ENCODE measurements around the gene GPR137. TPM values are rescaled to one million over a fixed set of nuclear protein-coding genes. Genes with fewer than 3 reads are reported as not detected.

Gene GPR137
- total RNA-seq, 1 experiment from 2014 or later = 24.4 TPM

- H3K27me3 ChIP-seq (ENCODE audit: insufficient read depth, low read length) = no peaks in the 10 kb centered on the region
- peaks cover 0 to 8% of the 10 kb centered on the region in 2 experiments; a peak in 2 of 4 replicates for H3K4me1 ChIP-seq (ENCODE audit: control insufficient read depth in 1 of 2, insufficient read depth in 2 of 2, low read length in 2 of 2)
- no peaks in the 10 kb centered on the region for H3K9me2 ChIP-seq (ENCODE audit: insufficient read depth)
- intact Hi-C loops (cut with micrococcal nuclease) = no loop called here
- ChIA-PET POLR2A (no interaction called here), CTCF (interaction anchor here (0.7 kb wide), 1 partner anchor 12 kb away, joined by 3 read pairs; no protein-coding TSS in a partner anchor), RAD21 (ENCODE audit: low non-redundant PET in 1 of 2, low total read pairs in 2 of 2, uncharacterized antibody in 2 of 2, unreplicated experiment in 2 of 2) (no interaction called here)
- H3K79me2 ChIP-seq (ENCODE audit: insufficient read depth, low read length) = no peaks in the 10 kb centered on the region
- TF ChIP-seq JUND (IDR thresholded peaks at IDR 0.05) (no peak), REST (IDR thresholded peaks at IDR 0.05; ENCODE audit: low read depth) (no peak), EZH2phosphoT487 (IDR thresholded peaks at IDR 0.05; ENCODE audit: borderline replicate concordance) (no peak), SRF (IDR thresholded peaks at IDR 0.05; ENCODE audit: low read depth) (no peak), ELF1 (IDR thresholded peaks at IDR 0.05; ENCODE audit: borderline replicate concordance, low read depth) (no peak), ZBTB33 (IDR thresholded peaks at IDR 0.05; ENCODE audit: extremely low read depth, insufficient replicate concordance, low read length) (no peak), POLR2A (IDR thresholded peaks at IDR 0.05; ENCODE audit: borderline replicate concordance, extremely low read depth, insufficient read depth, insufficient read length) (no peak), CTCF (IDR thresholded peaks at IDR 0.05 in 2 of 3, conservative IDR thresholded peaks at IDR 0.05 in 1 of 3; ENCODE audit: borderline replicate concordance in 1 of 3, insufficient read depth in 1 of 3, low read depth in 2 of 3, low read length in 2 of 3) (no peak), MAX (IDR thresholded peaks at IDR 0.05) (no peak), CEBPB (IDR thresholded peaks at IDR 0.05; ENCODE audit: low read depth) (no peak), ATF3 (IDR thresholded peaks at IDR 0.05) (no peak), ZNF274 (IDR thresholded peaks at IDR 0.05; ENCODE audit: low read depth, low read length) (no peak), TCF7L2 (IDR thresholded peaks at IDR 0.05; ENCODE audit: borderline replicate concordance, extremely low read depth, insufficient read depth, insufficient read length) (no peak), RAD21 (IDR thresholded peaks at IDR 0.05; ENCODE audit: low read depth) (no peak), FOSL1 (IDR thresholded peaks at IDR 0.05; ENCODE audit: low read depth) (no peak), CBX3 (IDR thresholded peaks at IDR 0.05; ENCODE audit: low read depth) (no peak), SP1 (IDR thresholded peaks at IDR 0.05; ENCODE audit: low read depth) (no peak)
- H4K20me1 ChIP-seq (ENCODE audit: insufficient read depth) = no peaks in the 10 kb centered on the region
- H3K4me2 ChIP-seq (ENCODE audit: low read length) = no peak overlapping the region
- no peaks in the 10 kb centered on the region for H3K9me3 ChIP-seq (ENCODE audit: control insufficient read depth in 1 of 2, insufficient read depth in 1 of 2, low read depth in 1 of 2, low read length in 2 of 2)
- H3K4me3 ChIP-seq (replicated peaks in 1 of 2; ENCODE audit: low read depth in 1 of 2, low read length in 2 of 2) = no peak overlapping the region
- no TSS peak for BruUV-seq (replicated peaks)
- no peak for DNase-seq (ENCODE audit: low read depth, low spot score)
- no peak for ATAC-seq
- no peak overlapping the region for H2AFZ ChIP-seq (ENCODE audit: low read depth, low read length, poor library complexity, severe bottlenecking)
- H3K27ac ChIP-seq (ENCODE audit: low read depth, low read length) = no peak overlapping the region
- no peaks in the 10 kb centered on the region for H3K36me3 ChIP-seq (ENCODE audit: control insufficient read depth in 1 of 2, insufficient read depth in 2 of 2, low read length in 2 of 2)
- no peak overlapping the region for H3K9ac ChIP-seq (ENCODE audit: low read length)
Observed at GRCh38 chr11:64294774-64295173, 9.1 kb downstream of the GPR137 start.

Data from HCT116 (cell line).